GM18520 (cell line): ENCODE data around the gene STARD7.
A peak's percentile ranks its signal among the peaks of the same experiment; 100 is the strongest.
"Not testable (repeated sequence)": the region's sequence is repeated elsewhere in the genome, so short reads cannot be mapped to it uniquely, and the experiment has no call there.

Source experiments
- ATAC-seq: cut with Tn5 transposase; IDR thresholded peaks from one replicate; pipeline ENCODE4 v1.9.1; 2021; ENCODE audit not compliant: unreplicated experiment

The STARD7 gene

GRCh38 chr2:96236882-96237281, 28.3 kb upstream of the STARD7 start:
- ATAC-seq: no peak

GRCh38 chr2:96233880-96234316, 25.3 kb upstream of the STARD7 start:
- no peak for ATAC-seq

DNA sequence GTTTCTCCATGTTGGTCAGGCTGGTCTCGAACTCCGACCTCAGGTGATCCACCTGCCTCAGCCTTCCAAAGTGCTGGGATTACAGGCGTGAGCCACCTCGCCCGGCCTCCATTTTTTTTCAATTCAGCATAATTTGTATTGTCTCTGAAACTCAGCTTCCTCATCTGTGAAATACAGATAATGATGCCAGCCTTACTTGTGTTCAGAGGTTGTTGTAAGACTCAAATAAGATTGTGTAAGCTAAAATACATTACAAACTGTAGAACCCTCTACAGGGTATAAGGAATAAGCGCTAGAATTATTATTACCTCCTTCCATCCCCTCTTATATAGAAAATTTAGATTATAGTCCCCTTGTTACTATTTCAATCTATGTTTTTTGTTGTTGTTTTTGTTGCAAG, 24.8 kb upstream of the STARD7 start:
- ATAC-seq: no peak

DNA sequence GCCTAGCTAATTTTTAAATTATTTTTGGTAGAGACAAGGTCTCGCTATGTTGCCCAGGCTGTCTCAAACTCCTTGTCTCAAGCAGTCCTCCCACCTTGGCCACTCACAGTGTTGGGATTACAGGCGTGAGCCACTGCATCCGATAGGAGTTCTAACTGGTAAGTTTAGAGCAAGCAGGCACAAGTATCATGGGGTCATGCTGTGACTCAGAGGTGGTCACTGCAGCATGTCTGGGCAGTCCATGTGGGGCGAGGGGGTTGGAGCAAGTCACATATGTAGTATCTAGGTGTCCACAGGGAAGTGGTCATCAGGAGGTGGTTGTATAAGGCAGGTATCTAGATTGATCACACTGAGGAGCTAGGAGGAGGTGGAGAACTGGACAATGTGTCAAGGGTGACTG, 22.7 kb upstream of the STARD7 start:
- no peak for ATAC-seq

GRCh38 chr2:96225016-96225533, 16.4 kb upstream of the STARD7 start:
- peak; percentile 86 for ATAC-seq

DNA sequence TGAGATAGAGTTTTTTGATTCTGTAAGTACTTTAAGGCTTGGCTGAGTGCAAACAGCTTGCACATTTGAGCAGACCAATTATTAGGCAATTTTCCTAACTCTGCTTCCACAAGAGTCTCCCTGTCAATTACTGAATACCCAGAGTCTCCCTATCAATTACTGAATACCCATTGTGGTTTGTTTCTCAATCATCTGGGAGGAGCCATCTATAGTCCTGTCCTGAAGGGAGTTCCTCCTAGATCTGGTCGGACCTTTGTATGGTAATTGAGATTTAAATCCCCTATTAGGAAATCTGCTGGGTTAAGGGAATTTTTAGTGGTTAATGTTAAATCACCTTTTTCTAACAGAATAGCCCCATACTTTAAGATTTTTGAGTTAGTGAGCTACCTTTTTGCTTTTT, 12.5 kb upstream of the STARD7 start:
- ATAC-seq: not testable (repeated sequence)

- ATAC-seq: not testable (repeated sequence)
These were observed 11.3 kb upstream of the STARD7 start for GRCh38 chr2:96219959-96220358.

GRCh38 chr2:96218508-96219131, 10.0 kb upstream of the STARD7 start:
- no peak for ATAC-seq

GRCh38 chr2:96214554-96214953, 5.9 kb upstream of the STARD7 start:
- ATAC-seq: no peak

DNA sequence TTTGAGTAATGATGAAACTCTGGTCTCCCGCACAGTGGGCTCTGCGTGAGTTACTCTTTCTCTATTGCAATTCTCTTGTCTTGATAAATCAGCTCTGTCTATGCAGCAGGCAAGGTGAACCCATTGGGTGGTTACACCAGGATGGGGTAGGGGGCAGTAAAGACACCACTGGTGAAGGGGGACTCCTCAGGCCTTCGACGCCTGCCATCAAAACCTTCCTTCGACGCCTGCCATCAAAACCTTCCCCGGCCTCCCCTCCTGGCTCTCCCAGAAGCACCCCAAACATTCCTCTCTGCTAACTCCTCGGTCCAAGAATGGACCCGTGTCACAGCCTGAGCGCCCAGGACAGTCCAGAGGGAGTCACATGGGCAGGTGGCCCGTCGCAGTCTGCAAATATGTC, 4.8 kb upstream of the STARD7 start:
- ATAC-seq: no peak

GRCh38 chr2:96212339-96212738, 3.7 kb upstream of the STARD7 start:
- ATAC-seq: no peak

- no peak for ATAC-seq
These were observed 1.1 kb upstream of the STARD7 start for GRCh38 chr2:96209729-96210085.

DNA sequence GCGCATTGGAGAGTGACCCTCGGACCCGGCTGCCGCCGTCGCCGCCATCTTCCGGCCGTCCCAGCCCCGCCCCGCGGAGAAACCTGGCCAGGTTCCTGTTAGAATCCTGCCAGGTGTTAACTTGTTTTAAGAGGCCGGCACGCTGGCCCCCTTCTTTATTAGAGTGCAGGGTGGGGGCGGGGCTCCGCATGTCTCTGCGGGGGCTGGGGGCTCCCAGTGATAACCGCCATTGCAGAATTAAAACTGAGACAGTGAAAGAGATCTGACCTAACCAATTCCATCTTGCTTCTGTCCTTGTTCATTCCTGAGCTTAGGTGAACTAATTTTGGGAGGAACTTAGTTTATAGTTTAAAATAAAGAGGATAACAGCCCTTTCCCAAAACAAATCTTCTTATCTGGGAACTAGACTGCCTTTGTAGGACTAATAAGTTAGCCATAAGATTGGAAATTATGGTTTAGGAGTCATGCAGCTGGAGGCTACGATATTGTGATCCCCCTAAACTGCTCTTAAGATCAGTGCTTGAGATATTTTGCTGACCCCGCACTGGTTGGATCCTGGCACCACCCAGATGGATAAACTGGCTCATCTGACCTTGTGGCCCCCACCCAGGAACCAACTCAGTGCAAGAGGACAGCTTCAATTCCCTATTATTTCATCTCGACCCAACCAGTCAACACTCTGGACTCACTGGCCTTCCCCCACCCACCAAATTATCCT, 543 bp upstream of the STARD7 start:
- no peak for ATAC-seq

DNA sequence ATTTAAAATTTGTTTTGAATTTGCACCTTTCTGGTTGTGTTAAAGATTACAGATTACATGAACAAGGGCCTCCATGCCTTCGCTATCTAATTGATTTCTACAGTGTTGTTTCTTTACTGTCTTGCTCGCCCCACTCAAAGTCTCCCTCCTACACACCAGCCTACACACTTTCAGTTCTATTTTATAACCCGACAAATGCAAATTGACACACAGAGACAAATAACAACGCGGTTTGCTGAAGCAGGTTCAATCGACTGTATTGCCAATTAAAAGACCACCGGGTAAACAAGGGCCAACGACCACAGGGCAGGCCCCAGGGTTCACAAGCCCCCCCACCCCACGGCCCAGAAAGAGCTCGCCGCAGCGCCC, 869 bp downstream of the STARD7 start:
- no peak for ATAC-seq

DNA sequence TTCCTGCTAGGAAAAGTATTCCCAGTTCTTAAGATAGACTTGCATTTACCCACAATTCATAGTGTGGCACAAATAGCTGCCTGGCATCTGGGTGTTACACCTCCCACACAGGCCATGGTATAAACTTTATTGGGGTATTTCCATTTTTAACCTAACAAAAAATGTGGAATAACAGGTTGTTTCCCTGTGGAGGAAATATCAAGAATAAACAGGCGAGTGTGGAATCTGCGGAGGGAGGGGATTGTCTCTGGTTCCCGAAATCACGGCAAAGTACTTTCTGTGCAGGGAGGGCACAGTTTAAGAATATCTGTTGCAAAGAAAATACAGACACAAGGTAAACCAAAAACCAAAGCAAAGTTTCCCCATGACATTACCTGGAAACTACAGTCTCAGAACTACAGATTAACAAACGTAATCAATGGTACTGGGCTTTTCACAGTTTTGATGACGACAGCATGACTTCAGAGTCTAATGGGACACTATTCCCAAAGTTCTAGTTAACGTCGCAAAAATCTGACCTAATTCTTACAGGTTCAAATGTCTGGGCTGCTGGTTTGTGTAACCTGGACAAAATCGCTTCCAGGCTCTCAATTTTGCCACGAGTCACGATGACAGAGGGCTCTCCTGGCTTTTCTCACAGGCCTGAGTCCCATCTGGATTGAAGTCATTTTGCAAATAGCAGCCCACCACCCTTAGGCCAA, 1.4 kb downstream of the STARD7 start:
- no peak for ATAC-seq

DNA sequence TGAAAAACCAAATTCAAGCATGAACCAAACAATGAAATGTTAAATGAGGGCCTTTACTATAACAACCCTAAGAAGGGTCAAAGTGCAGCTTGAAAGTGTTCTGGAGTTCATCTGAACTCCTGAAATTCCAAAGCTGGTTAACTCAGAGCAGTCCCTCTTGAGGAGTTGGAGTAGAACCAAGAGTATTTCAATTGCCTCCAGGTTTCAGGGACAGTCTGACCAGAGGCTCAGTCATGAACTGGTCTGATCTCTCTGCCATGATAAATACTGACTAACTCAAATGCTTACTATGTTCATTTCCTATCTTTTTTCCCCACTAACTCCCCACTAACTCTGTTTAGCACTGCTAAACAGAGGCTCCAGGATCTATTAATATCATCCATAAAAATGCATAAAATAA, 2.7 kb downstream of the STARD7 start:
- ATAC-seq: no peak

- no peak for ATAC-seq
These were observed 3.6 kb downstream of the STARD7 start for GRCh38 chr2:96204836-96205624.

DNA sequence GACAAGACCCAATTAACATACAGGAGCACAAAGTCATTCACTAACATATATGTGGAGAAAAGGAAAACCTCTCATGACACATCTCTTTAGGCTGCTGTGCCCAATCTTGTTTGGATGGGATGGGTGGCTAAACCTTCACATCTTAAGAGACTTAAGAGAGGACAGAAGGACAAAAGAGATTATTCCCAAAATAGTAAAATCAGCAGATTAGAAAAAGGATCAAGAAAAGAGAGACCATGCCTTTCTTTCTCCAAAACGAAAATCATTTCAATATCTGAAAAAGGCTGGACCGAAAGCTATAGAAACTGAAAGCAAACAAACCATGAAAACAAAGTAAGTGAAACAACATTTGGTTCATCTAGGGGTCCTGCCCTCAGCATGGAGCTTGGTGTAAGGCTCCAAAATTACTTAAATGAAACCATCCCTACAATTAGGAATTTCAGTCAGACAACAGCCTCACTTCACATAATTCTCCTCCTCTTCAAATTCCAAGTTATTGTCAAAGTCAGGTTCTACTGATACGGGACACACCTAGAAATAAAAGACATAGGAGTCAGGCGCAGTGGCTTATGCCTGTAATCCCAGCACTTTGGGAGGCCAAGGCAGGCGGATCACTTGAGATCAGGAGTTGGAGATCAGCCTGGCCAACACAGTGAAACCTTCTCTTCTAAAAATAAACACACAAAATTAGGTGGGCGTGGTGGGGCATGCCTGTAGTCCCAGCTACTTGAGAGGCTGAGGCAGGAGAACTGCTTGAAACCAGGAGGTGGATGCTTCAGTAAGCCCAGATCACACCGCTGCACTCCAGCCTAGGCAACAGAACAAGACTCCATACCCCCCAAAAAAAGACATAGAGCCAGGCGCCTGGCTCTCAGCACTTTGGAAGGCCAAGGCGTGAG, 5.2 kb downstream of the STARD7 start:
- no peak for ATAC-seq

DNA sequence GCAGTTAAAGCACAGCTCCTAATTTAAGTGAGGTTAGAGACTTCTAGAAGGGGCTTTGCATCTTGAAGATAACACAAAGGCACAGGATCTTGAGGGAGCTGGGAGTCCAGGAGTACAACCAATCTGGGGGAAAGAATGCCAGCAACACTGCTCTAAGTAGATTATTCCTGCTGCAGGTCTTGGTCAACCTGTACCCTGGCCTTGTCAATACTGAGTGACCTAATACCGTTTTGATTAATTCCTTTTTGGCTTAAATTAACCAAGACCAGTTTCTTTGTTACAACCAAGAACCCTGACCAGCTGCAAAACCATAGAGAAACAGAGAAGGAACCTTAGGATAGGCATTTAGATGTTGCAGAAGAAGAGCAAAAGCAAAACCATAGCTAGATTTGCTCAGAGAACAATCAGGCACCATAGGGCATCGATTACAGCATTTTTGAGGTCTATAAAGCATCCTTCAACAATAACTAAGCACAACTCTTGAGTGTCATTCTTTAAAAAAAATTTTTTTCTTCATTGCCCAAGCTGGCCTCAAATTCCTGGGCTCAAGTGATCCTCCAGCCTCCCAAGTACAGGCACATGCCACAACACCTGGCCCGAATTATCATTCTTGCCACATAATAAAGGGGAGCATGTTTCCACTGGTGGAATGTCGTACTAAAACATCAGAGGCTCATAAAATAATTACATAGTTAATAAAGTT, 6.3 kb downstream of the STARD7 start:
- ATAC-seq: no peak

DNA sequence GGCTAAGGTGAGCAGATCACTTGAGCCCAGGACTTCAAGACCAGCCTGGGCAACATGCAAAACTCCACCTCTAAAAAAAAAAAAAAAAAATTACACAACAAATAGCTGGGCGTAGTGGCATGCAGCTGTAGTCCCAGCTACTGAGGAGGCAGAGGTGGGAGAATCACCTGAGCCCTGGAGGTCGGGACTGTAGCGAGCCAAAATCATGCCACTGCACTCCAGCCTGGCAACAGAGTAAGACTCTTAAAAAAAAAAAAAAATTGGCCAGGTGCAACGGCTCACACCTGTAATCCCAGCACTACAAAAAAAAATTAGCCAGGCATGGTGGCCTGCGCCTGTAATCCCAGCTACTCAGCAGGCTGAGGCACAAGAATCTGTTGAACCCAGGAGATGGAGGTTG, 7.3 kb downstream of the STARD7 start:
- no peak for ATAC-seq
